Fibroblast of the conjunctiva (primary cell): Measurements from ENCODE around the gene IL36B.

Experiments used
- DNase-seq: peaks from one replicate; pipeline ENCODE4 v3.0.0-alpha.2; 2010; ENCODE audit warnings: low read depth

The IL36B gene

GRCh38 chr2:113053666-113054065 is 999 bp upstream of the IL36B start:
- DNase-seq = no peak

DNA sequence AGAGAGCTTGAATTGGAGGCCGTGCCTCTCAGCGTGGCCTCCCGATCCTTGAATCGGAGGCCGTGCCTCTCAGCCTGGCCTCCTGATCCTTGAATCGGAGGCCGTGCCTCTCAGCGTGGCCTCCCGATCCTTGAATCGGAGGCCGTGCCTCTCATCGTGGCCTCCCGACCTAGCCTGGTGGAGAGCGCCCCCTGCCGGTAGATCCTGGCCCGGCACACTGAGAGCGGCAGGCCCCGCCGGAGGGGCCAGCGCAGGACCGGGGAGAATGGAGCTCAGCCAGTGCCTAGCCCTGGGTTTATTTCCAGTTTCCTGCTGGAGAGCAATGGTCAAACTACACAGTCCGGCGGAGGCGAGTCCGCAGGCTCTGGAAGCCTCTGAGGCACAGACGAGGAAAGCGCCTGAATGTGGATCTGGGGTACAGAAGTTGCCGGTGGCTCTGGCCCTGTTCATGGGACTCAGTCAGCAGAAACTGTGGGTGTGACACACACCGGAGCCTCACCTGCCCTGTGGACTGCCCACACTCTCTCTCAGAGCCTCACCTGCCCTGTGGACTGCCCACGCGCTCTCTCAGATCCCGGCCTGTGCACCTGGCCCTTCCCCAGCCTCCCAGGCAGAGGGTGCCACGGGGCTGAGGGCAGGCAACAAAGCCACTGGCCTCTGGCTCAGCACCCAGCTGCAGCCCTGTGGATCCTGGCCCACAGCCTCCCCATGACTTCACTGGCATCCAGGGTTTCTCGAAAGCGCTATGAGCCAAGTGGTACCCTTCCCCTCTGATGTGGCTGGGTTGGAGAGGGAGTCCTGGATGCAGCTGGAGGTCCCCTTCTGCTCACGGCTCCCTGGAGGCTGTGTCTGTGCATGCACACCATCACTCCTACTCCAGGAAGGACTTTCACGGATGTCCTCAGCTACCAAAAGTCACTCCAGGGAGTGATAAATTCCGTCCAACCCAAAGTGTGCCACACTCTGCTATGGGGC is 1.5 kb downstream of the IL36B start:
- DNase-seq = no peak

- DNase-seq = no peak
Observed at GRCh38 chr2:113046465-113046864, 6.2 kb downstream of the IL36B start.

DNA sequence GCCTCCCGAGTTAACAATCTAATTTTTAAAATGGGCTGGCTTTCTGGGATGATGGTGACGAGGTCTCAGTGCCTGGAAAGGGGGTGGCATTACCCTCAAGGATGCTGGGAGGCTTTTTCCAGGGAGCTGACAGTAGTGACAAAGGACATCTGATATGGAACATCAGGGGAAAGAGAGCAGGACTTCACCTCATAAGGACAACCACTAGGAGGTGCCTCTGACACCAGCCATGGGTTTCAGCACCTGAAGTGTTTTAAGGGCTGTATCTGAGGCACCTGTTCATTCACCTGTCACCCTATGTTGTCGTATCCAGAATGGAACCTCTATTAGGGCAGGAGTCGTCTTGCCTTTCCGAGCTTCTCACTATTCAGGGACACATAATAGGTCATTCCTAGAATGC is 10.8 kb downstream of the IL36B start:
- no peak for DNase-seq

DNA sequence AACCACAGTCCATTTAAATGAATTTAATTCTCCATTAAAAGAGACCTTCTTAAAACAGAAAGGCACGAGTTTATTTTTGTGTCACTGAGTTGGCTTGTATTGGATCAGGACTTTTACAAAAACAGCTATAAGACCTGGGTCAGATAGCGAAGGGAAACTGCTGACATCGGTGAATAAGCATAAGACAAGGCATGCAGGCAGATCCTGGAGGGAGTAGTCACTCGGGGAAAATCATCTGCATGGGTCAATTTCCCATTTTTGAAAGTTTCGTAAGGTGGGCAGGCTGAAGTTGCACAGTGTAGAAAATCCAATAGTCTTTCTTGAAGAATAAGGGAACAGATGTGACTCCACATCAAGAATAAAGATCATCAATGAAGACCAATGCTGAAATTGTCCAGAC is 12.9 kb downstream of the IL36B start:
- no peak for DNase-seq

DNA sequence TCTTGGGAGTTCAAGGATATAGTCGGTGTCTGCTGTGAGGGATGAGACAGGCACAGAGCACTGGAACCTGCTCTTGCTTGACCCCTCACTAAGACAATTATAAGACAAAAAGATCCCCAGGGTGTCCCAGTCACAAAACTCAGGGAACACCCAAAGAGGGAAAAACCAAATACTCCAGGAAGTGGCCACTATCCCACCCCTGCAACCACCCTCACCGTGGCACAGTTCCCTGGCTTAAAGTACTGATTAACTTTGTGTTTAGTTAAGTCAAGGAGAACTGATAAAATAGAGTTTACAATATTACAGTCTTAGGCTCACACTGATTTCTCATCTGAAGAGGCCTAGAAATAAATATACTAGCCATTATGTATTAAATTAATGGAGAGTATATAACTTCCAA is 13.5 kb downstream of the IL36B start:
- DNase-seq = no peak

GRCh38 chr2:113038291-113038690 is 14.4 kb downstream of the IL36B start:
- no peak for DNase-seq

GRCh38 chr2:113036763-113037162 is 15.9 kb downstream of the IL36B start:
- no peak for DNase-seq

- no peak for DNase-seq
Observed at GRCh38 chr2:113034016-113034415, 18.7 kb downstream of the IL36B start.

GRCh38 chr2:113032737-113033136 is 19.9 kb downstream of the IL36B start:
- DNase-seq = no peak

DNA sequence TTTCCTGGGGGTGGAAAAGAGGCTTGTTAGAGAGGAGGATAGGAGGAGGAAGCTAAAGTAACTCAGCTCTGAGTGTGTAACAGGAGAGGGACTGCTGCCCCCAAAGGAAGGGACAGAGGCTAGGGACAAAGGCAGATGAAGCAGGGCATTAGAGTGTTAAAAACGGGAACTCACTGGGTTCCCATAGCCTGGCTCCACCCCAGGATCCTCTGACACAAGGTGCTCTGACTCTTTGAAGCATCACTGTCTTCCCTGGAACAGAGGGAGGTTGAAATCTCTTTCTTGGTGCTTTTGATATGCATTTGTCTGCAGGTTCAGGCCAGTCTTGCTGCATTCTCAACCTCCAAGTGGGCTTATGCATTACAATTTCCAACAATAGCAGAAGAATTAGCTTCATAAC is 24.6 kb downstream of the IL36B start:
- no peak for DNase-seq

DNA sequence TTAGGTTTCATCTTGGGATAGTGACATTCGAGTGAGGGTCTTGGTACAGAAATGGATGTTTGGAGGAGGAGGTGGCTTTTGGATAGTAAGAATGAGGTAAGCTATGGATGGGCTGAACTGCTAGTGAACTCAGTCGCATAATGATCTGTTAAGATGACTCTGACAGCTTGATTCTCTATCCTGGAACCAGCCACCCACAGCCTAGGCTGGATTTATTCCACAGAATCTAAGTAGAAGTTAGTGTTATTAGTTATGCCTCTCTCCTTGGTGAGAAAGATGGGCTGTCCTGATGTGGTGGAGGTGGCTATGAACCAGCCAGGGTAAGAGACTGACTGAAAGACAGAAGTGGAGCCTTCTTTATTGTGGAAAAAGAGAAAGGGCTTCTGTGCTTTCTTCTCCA is 25.0 kb downstream of the IL36B start:
- DNase-seq = no peak

DNA sequence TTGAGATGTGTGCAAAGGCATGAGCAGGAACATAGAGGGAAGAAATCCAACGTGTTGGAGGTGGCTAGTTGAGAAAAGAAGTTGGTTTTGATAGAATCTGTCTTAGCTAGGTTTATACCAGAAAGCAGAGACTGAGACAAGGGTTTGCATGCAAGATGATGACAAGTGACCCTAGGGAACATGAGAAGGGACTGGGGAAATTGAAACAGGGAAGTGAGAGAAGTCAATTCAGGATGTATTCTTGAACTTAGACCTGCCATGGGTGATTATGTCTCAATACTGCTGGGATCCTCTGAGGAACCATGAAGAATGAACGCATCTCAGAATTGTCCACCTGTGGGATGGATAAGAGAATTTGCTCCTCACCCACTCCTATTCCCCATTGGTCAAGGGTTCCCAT is 26.9 kb downstream of the IL36B start:
- DNase-seq = no peak

DNA sequence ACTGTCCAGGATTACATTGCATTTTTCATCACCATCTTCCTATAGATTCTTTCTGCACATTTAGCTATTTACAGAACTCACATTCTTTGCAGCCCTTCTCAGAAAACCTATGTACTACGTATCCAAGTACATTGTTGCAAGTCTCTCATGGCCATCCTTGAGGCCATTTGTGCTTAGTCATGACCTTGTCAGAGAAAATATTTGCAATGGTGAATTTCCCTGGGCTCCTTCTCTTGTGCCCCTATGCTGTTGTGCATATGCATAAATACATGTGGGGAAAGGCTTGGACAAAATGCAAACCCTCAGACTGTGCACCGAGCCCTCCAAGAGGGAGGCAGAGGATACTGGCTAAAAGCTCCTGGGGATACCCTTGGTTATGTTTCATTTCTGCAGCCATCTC is 27.9 kb downstream of the IL36B start:
- no peak for DNase-seq

DNA sequence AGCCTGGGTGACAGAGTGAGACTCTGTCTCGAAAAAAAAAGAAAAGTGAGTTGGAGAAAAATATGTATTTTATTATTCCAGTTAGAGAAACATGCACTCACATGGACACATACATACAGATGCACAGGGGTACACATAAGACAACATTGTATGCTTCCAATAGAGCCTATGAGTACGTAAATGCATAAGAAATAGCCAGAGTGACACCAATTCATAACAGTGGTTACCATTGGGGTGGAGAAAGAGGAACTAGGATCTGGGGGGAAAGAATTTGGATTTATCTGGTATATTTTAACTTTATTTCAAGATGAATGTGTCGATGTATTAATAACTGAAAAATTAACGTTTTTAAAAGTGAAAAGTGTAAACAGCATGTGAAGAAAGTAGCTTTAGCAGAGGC is 31.4 kb downstream of the IL36B start:
- DNase-seq = no peak

DNA sequence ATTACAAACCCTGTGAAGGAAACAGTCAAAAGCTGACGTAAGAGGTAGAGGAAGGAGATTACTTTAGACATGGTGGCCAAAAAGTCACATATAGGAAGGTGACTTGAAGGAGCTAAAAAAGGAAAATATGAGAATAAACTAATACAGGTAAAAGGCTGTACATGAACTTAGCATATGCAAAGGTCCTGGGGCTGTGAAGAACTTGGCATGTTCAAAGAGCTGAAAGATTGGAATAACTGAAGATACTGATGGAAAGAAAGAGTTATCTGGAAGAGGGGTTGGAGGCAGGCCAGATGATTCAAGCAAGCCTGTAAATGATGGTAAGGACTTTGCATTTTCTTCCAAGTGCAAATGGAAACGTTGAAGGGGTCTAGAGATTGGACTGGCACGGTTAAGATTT is 34.2 kb downstream of the IL36B start:
- no peak for DNase-seq

DNA sequence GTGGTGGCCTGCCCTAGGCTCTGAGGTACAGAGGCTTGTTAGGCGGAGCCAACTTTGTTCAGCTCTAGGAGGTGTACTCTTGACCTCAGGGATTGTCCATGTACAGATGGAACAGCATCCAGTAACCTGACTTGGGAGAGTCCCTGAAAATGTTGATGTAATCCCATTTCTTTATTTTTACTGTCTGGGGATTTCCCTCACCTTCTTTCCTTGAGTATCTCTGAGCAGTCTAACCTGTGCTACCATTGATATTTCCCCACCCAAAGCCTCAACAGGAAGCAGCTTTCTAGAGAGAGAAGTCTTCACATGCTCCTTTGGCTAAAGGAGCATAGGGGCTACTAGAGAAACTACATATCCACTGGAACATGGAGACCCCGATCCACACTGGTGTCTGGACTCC is 37.0 kb downstream of the IL36B start:
- DNase-seq = no peak

DNA sequence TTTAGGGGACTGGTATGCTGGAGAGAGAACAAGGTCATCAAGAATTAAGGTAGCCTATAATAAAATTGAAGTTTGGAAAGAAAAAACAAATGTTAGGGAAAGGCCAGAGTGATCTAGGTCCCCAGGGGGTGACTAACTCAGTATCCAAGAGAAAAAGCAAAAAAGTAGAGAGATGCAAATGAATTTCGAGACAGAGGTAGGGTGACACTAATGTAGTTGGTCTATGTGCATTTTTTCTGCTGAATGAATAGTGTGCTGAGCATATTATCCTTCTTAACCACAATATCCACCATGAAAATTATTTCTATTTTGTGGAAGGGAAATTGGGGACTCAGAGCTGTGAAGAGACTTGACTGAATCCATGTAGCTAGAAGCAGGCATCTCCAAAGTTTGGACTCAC is 37.6 kb downstream of the IL36B start:
- DNase-seq = no peak

DNA sequence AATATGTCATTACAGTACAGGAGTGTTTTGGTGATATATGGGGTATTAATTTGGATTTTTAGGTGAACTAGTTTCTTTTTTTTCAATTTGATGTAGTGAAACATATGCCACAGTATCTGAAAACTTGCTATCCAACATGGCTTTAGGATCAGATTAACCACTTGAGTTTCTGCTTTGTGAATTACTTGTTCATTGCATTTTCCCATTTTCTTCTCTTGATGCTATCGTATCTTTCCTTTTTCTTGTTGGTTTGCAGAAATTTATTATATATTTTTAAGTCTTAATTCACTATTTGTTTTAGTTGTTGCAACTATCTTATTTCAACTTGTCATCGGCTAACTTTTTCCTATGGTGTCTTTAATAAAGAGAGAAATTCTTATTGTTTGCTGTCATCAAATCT is 38.6 kb downstream of the IL36B start:
- no peak for DNase-seq

GRCh38 chr2:113013336-113013661 is 39.4 kb downstream of the IL36B start:
- DNase-seq = no peak

GRCh38 chr2:113012436-113013335 is 40.0 kb downstream of the IL36B start:
- DNase-seq = no peak

DNA sequence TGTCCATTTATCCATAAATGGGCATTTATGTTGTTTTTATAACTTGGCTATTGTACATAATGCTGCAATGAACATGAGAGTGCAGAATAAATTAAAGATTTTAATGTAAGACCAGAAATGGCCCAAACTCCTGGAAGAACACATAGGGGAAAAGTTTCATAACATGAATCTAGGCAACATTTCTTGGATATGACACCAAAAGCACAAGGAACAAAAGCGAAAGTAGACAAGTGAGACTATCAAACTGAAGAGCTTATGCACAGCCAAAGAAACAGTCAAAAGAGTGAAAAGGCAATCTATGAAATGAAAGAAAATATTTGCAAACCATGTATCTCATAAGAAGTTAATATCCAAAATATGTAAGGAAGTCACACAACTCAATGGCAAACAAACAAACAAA is 41.6 kb downstream of the IL36B start:
- DNase-seq = no peak

DNA sequence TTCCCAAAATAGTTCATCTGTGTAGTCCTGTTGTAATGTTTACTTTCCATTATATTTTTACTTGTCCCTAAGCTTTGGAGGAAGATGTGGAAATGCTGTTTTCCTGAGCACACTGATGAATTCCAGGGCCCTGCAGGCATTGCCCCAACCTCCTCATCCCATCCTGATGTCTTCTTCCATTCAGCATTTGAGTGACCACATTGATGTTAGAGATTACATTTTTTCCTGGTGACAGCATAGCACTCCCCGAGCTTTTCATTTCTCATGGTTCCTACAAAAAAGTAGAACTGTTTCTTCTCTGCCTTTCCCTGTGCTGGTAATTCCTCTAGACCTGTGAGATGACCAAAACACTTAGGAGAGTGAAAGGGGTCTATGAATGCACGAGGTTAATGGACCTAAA is 42.6 kb downstream of the IL36B start:
- no peak for DNase-seq
